Measurements from ENCODE around the gene KIF6. TPM values are rescaled to one million over a fixed set of nuclear protein-coding genes. Genes with fewer than 3 reads are reported as not detected.

The KIF6 gene
- total RNA-seq, 4 donors from 2014 or later, result 0.83 to 2.6 (median 1.1) TPM

DNA sequence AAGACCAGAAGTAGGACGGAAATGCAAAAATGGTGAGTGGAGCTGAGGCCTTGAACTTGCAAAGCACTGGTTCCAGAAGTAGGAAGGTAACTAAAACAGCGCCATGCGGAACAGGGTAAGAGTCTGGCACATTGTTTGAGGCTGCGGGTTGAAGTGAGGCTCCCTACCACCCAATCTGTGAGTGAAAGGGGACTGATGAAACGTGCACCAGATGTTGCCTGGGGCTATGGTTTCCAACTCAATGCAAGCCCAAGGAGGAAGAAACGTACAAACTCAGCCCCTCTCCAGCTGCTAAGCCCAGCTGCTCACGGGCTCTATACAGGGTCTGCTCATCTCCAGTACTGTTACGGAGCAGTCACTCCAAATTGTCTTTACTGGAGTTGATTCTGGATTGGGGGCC lies 334.0 kb downstream of the KIF6 start:
- Histone ChIP-seq H3K27me3 (no peaks in the 10 kb centered on the region), H3K27ac (replicated peaks in 1 of 4) (no peak overlapping the region), H3K9me3 (no peaks in the 10 kb centered on the region), H3K36me3 (no peaks in the 10 kb centered on the region), H3K4me1 (peaks cover 0 to 33% (median 25%) of the 10 kb centered on the region in 4 donors), H3K4me3 (no peak overlapping the region)
- DNase-seq (ENCODE audit: extremely low spot score), result peak; percentile 72
- TF ChIP-seq POLR2A (IDR thresholded peaks at IDR 0.05; ENCODE audit: low read depth) (no peak), POLR2AphosphoS5 (IDR thresholded peaks at IDR 0.05) (no peak)
- WGBS, result 90% methylated on average over 8 of the region's 8 CpGs
- intact Hi-C loops (cut with DNase I), result no loop called here

DNA sequence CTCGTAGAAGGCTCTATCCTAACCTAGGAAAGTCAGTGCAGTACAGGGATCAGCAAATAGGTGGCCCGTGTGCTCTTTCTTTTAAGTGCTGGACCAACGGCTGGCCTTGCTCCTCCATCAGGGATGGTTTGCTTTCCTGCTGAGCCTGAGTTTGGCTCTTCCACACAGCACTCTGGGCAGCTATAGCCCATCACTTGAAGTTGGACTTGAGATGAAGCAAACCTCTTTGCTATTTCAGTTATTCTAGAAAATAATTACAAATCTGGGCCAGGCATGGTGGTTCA lies 335.8 kb downstream of the KIF6 start:
- Histone ChIP-seq H3K4me1 (peaks cover 0 to 33% (median 26%) of the 10 kb centered on the region in 4 donors), H3K27ac (replicated peaks in 1 of 4) (no peak overlapping the region), H3K4me3 (no peak overlapping the region), H3K36me3 (no peaks in the 10 kb centered on the region), H3K9me3 (no peaks in the 10 kb centered on the region), H3K27me3 (no peaks in the 10 kb centered on the region)
- peak; percentile 60 for DNase-seq (ENCODE audit: extremely low spot score)
- intact Hi-C loops (cut with DNase I), result no loop called here
- TF ChIP-seq, protein P1, sequence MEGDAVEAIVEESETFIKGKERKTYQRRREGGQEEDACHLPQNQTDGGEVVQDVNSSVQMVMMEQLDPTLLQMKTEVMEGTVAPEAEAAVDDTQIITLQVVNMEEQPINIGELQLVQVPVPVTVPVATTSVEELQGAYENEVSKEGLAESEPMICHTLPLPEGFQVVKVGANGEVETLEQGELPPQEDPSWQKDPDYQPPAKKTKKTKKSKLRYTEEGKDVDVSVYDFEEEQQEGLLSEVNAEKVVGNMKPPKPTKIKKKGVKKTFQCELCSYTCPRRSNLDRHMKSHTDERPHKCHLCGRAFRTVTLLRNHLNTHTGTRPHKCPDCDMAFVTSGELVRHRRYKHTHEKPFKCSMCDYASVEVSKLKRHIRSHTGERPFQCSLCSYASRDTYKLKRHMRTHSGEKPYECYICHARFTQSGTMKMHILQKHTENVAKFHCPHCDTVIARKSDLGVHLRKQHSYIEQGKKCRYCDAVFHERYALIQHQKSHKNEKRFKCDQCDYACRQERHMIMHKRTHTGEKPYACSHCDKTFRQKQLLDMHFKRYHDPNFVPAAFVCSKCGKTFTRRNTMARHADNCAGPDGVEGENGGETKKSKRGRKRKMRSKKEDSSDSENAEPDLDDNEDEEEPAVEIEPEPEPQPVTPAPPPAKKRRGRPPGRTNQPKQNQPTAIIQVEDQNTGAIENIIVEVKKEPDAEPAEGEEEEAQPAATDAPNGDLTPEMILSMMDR (IDR thresholded peaks at IDR 0.05), result peak in 1 of 3 experiments; percentile 27
- no peak for TF ChIP-seq EP300 (IDR thresholded peaks at IDR 0.05)
- WGBS, result 75% methylated on average over 3 of the region's 3 CpGs

DNA sequence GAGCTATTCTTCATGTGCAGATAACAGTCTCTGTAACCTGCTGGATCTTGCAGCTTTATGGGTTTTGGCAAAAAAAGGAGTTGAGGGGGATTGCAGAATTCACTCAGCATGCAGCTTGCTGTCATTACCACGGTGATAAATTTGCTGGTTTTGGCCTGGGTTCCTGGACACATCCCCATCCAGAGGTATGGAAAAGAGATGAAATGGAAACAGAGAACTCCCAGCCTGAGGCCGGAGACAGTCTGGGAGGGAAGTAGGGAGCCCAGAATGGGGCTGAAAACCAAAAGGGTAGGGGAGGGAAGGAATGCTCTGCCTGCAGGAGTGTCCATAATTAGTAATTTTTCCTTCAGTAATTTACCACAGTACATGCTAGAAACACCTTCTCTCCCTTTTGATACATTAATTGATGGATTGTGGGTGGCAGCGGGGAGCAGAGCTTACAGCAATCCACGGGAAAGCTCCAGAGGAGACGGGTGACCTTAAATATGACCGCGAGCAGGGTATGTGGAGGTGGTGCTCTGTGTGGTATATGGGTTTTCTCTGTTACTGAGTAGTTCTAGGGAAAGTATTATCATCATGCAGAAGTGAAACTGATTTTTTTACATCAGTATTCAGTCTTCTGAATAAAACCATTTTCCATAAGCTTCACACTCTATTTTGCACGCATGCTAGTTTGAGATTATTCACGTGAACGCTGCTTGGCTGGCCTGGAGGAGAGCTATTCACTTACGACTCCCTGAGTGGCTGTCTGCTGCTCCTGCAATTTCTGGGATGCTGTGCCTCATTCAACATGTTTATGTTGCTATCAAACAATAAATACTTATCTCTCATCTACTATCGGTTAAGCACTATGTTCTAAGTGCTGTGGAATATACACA lies 336.4 kb downstream of the KIF6 start:
- intact Hi-C loops (cut with DNase I), result no loop called here
- no peaks in the 10 kb centered on the region for H3K27me3 ChIP-seq
- no peak overlapping the region for H3K4me3 ChIP-seq
- no peak overlapping the region for H3K27ac ChIP-seq (replicated peaks in 1 of 4)
- H3K9me3 ChIP-seq, result no peaks in the 10 kb centered on the region
- peaks cover 0 to 33% (median 26%) of the 10 kb centered on the region in 4 donors for H3K4me1 ChIP-seq
- TF ChIP-seq POLR2AphosphoS5 (IDR thresholded peaks at IDR 0.05), result no peak
- WGBS, result 67% methylated on average over 12 of the region's 12 CpGs
- no peaks in the 10 kb centered on the region for H3K36me3 ChIP-seq
- peak; percentile 47 for DNase-seq (ENCODE audit: extremely low spot score)

DNA sequence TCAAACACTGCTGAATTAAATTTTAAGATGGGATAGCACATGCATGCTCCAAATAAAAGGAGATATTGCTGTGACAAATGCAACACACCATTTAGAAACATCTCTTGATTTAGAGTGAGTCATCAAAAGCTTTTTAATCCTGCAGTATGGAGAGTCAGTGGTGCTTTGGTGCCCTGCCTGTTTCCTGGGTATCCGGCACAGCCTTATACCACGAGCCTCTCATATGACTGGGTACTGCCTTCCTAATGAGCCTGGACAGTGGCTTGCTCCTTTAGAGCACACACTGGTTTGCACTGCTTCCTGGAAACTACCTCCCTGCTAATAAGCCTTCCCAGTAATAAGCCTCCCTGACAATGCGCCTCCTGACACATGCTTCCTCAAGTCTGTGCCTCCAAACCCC lies 337.4 kb downstream of the KIF6 start:
- H3K27ac ChIP-seq (replicated peaks in 1 of 4), result no peak overlapping the region
- intact Hi-C loops (cut with DNase I), result no loop called here
- no peaks in the 10 kb centered on the region for H3K36me3 ChIP-seq
- TF ChIP-seq, protein P1 (IDR thresholded peaks at IDR 0.05), result no peak
- no peak for TF ChIP-seq POLR2A (IDR thresholded peaks at IDR 0.05; ENCODE audit: low read depth)
- no peak for TF ChIP-seq POLR2AphosphoS5 (IDR thresholded peaks at IDR 0.05)
- no peak for TF ChIP-seq EP300 (IDR thresholded peaks at IDR 0.05)
- no peaks in the 10 kb centered on the region for H3K27me3 ChIP-seq
- peaks cover 0 to 35% (median 26%) of the 10 kb centered on the region in 4 donors for H3K4me1 ChIP-seq
- H3K9me3 ChIP-seq, result no peaks in the 10 kb centered on the region
- no peak overlapping the region for H3K4me3 ChIP-seq
- 88% methylated on average over 2 of the region's 3 CpGs for WGBS
- DNase-seq (ENCODE audit: extremely low spot score), result peak; percentile 29

DNA sequence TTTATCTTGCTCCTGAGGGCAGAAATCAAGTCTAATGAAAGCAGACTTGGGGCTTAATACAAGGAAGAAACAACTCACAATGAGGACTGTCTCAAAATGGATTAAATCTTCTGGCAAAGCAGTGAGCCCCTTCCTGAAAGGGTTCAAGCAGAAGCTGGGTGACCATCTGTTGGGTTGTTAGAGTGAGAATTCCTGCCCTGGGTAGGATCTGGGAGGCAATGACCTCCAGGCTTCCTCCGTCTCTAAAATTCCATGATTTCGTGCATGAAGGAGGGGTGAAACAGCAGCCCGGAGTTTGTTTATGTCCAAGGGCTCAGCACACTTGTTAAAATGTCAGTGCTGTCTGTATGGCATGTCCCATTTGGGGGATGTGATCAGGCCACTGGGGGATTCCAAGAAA lies 338.7 kb downstream of the KIF6 start:
- H3K27ac ChIP-seq (replicated peaks in 1 of 4), result no peak overlapping the region
- no peaks in the 10 kb centered on the region for H3K27me3 ChIP-seq
- H3K4me1 ChIP-seq, result peaks cover 0 to 40% (median 29%) of the 10 kb centered on the region in 4 donors
- no peak for DNase-seq (ENCODE audit: extremely low spot score)
- intact Hi-C loops (cut with DNase I), result no loop called here
- no peaks in the 10 kb centered on the region for H3K36me3 ChIP-seq
- no peaks in the 10 kb centered on the region for H3K9me3 ChIP-seq
- TF ChIP-seq EP300 (IDR thresholded peaks at IDR 0.05), result no peak
- TF ChIP-seq, protein P1 (IDR thresholded peaks at IDR 0.05), result no peak
- no peak for TF ChIP-seq POLR2A (IDR thresholded peaks at IDR 0.05; ENCODE audit: low read depth)
- TF ChIP-seq POLR2AphosphoS5 (IDR thresholded peaks at IDR 0.05), result no peak
- WGBS, result 29% methylated on average over 3 of the region's 3 CpGs
- H3K4me3 ChIP-seq, result no peak overlapping the region

Measured in esophagus muscularis mucosa (tissue), 4 donors.